RKO (cell line): ENCODE results near the gene RBM17.
"Not testable (repeated sequence)": the region's sequence is repeated elsewhere in the genome, so short reads cannot be mapped to it uniquely, and the experiment has no call there.

Source experiments
- DNase-seq: peaks from one replicate; pipeline ENCODE4 v3.0.0-alpha.2; 2016; ENCODE audit warnings: low spot score

Gene RBM17

DNA sequence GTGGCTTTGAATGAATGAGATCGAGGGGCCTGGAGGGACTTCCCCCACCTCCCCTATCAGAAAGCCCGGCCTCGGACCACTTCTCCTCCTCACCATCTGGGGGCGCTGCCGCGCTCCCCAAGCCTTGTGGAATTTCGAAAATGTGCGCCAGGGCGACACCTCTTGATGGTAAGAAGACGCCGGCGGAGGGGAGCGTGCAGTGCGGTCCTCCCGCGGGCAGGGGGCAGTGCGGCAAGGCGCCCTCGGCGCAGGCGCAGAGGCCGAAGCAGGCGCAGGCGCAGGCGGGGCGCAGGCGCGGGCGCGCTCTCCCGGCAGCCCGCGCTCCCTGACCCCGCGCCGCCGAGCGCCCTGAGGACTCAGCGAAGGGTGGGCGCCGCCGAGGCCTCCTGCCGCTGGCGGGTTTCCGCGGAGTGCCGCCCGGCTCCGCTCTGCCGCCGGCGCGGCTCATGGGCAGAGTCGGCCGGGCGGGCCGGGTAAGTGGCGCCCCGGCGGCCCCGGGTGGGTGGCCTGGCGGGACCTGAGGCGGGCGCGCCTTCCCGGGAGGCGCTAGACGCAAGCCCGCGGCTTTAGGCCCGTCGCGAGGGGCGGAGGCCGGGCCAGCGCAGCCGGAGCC, at the start of gene RBM17:
TSS of gene RBM17 (plus strand) at position 314 of the 613 bp plus-strand sequence. CDS start 8,032 bp downstream, outside the sequence.
- peak; percentile 96 for DNase-seq

GRCh38 chr10:6039711-6040110, 49.1 kb upstream of the RBM17 start:
- DNase-seq: no peak

GRCh38 chr10:6040205-6040604, 48.6 kb upstream of the RBM17 start:
- no peak for DNase-seq

DNA sequence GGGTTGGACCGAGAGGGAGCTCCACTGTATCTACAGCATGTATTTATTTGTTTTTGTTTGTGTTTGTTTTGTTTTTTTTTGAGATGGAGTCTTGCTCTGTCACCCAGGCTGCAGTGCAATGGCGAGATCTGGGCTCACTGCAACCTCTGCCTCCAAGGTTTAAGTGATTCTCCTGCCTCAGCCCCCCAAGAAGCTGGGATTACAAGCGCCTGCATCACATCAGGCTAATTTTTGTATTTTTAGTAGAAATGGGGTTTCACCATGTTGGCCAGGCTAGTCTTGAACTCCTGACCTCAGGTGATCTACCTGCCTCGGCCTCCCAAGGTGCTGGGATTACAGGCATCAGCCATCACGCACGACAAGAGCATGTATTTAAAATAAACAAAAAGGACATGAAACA, 45.5 kb upstream of the RBM17 start:
- DNase-seq: not testable (repeated sequence)

DNA sequence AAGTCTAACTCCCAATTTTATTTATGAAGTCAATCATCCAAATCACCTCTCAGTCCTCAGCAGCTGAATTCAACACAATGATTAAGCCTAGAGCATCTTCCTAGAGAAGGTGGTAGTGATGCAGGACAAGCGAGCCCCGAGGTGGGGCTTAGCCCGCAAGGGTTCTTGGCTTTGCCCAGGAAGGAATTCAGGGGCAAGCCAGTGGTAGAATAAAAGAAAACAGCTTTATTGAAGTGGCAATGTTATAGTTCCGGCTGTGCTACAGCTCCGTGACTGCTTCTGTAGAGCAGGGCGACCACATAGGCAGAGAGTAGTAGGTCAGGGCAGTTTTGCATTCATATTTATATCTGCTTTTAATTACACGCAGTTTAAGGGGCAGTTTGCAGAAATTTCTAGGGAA, 44.8 kb upstream of the RBM17 start:
- no peak for DNase-seq

DNA sequence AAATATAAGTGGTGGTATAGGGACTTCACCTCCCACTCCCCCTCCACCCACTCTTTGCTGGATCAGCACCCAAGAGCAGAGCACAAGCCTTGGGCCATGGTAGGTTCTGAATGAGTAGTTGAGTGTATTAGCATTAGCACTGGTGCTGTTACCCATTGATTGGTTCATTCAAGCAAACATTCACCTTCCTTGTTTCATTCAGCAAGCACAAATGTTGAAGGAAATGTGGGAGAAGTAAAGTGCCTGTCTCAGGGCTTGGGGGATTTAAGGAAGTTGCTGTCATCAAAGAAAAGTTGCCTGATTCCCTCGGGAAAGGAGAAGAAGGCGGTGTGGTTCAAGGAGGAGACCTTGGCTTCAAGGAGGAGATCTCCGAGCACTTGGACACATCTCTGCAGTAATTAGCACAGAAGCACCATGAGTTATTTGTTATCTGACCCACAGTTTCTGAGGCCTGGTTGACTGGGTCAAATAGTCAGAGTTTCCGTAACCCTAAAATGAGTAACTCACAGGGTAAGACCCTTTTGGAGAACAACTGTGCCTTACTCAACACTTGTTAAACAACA, 44.0 kb upstream of the RBM17 start:
- DNase-seq: no peak

GRCh38 chr10:6045314-6045848, 43.5 kb upstream of the RBM17 start:
- no peak for DNase-seq

GRCh38 chr10:6045878-6046772, 42.7 kb upstream of the RBM17 start:
- DNase-seq: no peak

- DNase-seq: no peak
Observed at GRCh38 chr10:6046773-6047611, 41.8 kb upstream of the RBM17 start.

DNA sequence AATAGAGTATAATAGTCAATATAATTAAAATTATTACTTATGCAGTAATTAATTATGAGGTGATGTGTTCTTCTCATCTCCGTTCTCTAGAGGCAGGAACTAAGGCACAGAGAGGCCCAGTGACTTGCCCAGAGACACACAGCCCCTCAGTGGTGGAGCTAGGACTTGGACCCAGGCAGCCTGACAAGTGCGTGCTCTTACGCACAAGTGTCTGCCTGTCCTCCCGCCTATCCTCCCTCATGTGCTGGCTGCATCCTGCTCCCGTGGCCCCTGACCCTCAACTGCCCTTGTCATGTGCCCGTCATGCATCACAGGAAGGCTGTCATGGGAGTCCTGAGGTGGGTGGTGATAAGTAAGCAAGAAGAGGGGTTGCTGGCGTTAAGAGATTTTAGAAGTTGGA, 41.0 kb upstream of the RBM17 start:
- DNase-seq: no peak

DNA sequence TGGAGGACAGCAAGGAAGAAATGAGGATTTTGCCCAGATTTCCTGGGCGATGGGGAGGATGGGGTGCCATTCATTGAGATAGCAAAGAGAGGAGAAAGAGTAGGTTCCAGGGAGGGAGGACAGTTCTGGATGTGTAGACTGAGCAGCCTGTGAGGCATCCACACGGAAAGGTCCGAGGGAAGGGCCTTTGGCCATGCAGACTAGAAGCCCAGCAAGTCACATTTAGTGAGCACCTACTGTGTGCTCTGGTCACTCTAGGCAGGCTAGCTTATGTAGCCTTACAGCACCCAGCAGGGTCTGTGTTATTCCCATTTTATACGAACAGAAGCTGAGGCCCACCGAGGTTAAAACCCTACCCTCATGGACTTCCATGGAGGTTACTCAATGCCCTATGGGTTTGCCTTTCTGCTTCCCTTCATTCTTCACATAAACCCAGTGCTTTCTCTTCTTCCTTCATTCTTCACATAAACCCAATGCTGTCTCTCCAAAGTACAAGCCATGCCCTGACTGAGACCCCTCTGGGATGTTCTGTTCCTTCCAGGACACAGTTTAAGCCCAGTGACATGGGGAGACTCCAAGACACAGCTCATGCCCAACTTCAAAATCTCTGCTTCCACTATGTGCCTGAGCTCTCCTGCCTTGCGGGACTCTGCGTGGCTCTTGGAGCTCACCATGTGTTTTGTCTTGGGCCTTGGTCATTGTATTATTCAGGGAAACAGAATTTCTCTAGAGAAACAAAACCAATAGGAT, 40.4 kb upstream of the RBM17 start:
- no peak for DNase-seq

- no peak for DNase-seq
Observed at GRCh38 chr10:6049031-6049400, 39.8 kb upstream of the RBM17 start.

DNA sequence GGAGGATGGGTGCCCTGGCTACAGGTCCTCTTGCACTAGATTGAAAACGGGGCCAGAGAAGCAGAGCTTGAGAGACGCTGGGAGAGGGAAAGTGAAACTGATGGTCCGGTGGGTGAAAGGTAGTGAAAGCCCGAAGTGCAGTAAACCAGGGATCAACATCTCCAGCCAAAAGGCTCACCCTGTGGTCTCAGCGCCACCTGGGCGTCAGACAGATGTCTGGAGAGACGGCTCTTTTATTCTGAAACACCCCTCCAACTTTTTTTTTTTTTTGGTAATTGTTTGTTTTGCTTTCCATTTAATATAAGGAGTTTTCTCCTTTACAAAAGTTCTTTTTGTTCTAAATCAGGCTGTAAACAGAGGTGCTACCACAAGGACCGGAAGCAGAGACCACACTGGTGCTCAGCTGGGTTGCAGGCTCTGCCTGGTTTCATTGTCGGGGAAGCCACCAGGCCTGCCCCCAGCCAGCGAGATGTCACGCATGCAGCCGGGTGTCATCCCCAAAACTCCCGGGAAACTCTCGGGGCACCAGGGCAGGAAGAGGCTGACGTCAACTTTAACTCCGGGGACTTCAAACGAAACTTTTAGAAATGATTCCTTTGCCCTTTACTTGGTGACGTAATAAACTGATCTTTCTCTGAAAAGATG, 37.9 kb upstream of the RBM17 start:
- DNase-seq: peak; percentile 68

DNA sequence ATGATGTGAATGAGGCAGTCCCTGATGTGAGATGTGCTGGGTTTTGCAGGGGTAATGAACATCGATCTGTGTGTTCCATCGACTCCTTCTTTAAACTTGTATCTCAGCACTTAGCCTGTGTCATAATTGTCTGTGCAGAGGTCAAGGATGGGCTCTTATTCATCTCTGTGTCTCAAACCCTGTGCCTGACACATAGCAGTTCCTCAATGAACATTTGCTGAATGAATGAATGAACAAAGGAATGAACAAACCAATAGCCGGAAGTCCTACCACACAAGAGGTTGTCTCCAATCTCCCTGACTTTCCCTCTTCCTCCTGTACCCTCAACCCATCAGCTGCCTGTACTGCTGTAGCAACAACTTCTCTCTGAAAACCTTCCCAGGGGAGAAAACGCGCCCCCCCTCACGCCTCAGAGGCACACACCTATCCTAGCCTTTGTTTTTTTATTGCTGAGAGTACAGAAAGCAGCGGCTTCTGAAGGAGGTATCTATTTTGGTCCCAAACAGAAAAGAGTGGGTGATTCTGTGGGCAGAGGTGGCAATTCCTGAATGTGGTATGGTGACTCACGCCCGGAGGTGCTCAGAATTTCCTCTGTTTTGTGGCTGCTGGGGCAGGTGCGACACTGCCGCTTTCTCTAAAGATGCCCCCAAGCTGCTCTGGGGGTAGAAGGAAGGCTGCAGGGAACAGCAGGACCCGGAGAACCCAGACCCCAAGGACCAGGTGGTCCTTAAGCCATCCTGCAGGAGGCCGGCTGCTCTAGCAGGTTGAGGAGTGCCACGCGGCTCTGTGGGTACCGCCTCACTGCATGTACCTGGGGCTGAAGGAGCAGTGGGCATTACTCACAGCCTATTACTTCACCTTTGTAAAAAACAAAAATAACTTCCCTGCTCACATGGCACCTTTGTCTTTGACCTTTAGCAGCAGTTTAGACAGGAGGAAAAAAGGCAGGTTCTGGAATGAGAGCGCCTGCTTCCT, 36.3 kb upstream of the RBM17 start:
- DNase-seq: no peak

- no peak for DNase-seq
Observed at GRCh38 chr10:6053303-6053702, 35.5 kb upstream of the RBM17 start.

GRCh38 chr10:6053816-6054631, 34.8 kb upstream of the RBM17 start:
- no peak for DNase-seq

- no peak for DNase-seq
Observed at GRCh38 chr10:6054884-6055283, 34.0 kb upstream of the RBM17 start.

DNA sequence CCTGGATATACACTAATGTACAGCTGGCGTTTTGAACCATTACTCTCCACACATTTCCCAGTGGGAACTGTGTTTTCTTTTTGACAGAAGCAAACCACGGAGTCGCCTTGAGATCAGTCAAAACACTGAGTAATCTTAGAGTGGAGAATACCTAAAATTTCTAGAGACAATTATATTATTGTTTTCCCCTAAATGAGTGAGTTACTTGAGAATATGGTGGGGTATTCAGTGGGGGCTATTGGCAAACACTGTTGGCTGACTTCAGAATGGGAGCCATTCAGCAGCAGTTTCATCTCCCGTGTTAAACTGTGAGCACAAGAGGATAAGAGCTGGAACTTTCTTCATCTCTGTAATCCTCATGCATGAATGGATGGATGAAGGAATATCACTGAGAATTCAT, 32.9 kb upstream of the RBM17 start:
- DNase-seq: no peak
